Fibroblast of skin of right quadriceps (primary cell): Measurements from ENCODE around the gene UNC13C.

ENCODE experiments used
- DNase-seq: peaks from one replicate; pipeline ENCODE4 v3.0.0-alpha.2; 2013

The UNC13C gene

DNA sequence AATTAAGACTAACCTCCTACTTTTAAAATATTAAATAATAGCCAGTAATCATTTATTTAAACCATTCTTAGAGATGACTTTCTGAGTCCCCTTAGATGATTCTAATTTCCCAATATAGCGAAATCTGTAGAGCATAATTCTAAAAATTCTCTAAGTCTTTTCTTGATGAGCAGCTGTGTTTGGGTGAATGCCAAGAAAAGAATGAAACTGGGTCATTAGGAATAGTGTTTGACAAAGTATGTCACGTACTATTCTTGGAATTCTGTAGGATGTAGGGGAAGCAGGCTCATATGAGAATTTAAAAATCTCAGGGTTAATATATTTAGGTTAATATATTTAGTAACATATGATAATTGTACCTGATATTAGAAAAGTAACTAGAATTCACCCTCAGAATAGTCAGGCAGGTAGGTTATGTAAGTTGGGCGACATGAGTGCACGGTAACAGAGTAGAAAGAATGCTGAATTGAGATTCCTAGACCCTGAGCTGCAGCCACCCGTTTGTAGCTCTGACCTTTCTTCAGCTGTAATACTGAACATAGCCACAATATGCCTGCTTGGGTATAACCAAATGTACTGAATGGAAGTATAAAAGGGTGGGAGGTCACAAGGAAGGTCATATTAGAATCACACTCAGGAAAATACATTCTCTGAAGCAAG, 524.3 kb downstream of the UNC13C start:
- no peak for DNase-seq

DNA sequence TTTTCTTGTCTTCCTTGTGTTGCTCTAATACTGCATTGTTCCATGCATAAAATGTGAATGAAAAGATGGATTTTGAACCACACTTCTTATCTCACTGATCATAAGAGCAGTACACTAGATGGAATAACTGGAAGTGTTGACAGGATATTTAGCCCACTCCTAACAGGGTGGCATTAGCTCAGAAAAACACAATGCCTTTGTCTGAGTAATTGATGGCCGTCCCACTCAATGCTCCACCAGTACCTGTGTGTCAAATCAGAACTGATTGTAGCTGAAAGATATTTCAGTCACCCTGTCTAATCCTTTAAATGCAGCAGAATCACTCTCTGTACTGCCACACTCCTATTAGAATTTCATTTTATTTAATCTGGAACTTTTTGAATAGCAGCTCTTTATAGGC, 526.5 kb downstream of the UNC13C start:
- no peak for DNase-seq

DNA sequence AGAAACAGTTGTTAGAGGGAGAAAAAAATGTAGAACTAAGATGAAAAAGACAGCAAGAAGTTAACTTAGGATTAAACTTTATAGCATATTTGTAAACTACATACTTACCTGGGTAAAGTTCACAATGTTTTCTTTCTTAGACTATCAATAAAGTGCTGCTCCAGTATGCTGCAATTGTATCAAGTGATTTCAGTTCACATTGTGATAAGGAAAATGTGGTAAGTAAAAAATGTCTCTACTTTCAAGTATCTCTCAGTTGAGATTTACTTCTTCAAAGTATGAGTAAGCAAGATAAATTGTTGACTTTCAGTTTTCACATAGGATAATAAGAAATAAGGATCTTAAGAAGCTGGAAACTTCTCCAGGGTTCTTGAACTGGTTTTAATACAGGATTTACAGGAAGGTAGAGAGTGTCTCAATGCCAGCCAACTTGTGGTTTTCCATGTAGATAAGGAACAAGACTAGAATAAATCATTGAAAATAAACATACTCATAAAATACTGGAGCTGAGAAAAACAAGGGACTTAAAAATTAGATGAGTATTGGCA, 528.8 kb downstream of the UNC13C start:
- DNase-seq = no peak

DNA sequence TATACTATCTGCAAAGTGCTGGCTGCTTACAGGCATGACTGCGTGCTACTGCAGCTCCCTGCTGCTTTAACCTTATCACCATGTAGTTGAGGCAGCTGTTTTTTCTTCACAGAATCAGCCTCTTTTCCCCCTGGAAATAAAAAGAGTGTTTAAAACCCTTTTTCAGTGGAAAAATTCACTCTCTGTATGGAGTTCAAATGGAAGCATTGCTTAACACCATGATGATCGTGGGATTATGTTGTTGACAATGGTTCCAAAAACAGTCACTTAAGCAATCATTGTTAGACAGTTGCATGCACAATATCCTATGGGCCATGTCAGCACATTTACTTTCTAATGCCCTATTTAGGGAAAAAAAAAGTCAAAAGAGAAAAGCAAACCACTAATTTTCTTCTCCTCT, 536.4 kb downstream of the UNC13C start:
- no peak for DNase-seq

DNA sequence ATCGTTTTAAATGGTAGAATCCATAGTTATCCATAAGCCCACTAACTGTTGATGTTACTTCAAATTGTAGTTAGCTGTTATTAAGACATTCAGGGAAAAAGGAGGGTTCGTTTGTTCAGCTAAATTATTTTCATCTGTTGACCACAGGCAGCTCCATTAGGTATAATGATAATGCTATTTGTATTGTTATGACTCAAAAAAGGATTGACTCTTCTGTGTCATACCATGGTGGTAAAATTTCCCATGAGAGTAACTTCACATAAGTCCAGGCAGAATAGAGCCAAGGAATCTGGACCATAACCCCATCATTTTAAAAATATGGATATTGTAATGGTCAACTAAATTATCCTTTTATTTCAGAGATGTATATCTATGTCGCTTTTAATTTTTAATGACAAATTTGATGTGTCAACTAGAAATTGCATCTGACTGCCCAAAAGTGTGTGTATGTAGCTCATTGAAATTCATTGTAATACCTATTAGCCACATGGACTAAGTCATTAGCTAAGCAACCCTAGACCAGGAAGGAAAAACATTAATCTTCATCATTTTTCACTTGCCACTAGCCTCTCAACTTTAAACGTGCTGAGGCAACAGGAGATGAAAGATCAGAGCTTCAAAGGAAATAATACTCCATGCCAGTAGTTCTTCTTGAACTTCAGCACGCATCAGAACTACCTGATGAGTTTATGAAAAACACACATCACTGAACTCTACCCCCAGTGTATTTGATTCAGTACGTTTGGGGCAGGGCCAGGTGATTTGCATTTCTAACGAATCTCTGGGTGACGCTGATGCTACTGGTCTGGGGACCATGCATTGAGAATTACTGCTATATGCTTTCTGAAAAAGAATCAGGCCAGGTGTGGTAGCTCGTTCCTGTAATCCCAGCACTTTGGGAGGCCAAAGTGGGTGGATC, 537.7 kb downstream of the UNC13C start:
- no peak for DNase-seq

DNA sequence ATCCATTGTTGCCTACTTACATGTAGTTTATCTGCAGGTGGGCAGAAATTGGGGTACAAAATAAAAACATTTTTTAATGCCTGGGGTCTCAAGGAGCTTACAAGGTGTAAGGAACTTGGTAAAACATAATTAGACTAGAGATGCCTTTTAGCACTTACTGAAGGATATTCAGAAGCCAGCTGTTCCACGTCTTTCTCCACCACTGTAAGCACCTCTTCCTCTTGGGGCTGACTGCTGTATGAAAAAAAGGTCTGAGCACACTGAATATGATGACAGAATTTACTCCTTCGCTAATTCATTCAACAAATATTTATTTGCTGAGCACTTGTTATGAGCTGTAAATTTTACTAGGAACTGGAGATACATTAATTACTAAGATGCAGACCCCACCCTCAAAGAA, 539.1 kb downstream of the UNC13C start:
- no peak for DNase-seq

DNA sequence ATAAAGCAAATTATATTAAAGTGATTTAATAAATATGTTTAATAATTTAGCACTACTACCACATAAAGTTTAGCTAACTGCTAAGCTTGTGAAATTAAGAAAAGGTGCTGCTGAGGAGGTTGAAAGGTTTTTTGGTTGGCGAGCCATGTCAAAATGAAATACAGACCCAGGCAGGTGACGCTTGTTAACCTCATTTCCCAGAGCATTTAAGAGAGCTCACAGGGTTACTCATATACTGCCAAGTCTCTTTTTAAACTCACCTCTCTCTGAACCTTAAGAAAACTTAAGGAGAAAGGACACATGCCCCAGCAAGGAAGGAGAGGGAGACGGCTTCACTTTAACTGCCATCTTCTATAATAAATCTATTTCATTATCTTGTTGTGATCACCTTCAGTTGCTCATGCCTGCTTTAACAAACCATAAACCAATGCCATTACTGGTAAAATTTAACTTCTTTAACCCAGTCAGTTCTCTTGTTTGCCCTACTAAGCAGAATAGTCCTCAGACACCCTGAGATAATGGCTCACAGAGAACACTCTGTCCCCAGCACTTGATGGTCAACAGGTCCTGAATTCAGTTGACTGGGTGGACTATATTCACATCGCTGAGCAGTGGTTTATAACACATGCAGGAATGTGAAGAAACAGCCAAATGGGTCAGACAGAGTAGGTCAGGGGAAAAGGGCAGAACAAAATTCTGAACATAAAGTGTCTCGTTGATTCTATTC, 540.1 kb downstream of the UNC13C start:
- DNase-seq = no peak

DNA sequence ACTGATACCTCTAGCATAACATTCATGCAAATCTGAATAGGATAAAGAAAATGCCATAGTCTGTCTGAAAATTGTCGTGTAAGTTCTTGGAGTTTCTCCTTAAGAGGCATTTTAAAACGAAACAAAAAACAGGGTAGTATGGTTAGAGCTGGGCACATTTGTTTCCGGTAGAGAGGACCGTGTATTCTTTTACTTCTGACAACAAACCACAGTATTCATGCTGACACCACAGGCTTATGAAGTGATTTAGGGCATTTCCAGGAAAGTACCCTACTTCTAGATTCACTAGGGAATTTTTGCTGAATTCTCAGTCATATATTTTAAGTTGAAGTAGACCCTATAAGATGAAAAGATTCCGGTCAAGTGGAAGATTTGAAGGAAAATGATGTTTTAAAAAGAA, 541.3 kb downstream of the UNC13C start:
- no peak for DNase-seq

DNA sequence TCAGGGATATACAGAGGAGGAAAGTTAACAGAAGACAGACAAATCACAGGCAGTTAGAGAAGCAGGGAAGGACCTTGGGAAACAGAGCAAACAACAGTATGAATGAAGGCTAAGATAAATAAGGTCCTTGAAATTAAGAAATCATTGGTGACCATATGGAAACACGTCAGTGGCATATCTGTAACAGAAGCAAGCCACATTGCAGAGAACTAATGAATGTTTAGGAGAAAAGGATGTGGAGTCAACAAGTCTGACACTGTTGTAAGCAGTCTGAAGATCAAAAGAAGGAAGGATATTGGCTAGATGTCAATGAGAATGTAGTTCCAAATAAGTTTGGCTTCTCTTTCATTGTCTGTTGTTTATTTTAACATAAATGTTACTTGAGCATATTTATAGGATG, 542.4 kb downstream of the UNC13C start:
- no peak for DNase-seq

DNA sequence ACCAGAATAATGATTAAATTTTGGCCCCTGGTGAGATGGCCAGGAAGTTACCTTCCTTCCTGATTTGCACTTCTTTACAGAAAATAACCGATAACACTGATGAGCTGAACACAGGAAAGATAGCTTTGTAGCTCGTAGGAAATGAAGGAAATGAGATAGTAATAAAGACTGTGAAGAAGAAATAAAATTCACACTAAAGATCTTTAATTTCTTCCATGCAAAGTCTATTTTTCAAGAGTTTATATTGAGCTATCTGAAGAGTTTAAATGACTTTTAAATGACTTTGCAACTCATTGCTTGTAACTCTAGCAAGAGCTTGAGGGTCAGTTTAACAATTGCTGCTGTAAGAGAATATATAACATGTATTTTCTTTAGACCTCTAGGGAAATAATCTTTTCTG, 543.0 kb downstream of the UNC13C start:
- DNase-seq = no peak

DNA sequence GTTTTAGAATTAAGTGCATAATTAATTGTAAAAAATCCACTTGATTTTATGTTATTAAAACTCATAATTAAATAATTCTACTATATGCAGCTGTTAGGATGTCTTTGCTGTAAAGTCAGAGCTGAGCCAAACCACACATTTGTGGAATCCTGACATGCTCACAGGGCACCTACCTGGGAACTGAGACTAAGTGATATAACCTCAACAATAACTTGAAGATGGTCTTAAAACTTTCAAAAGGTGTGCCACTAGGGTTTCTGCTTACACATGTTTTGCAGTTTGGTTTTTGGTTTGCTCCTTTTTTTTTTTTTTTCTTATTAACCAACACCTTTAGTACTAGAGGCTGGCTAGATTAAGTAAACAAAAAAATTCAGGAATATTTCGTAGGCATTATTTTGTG, 549.8 kb downstream of the UNC13C start:
- no peak for DNase-seq

DNA sequence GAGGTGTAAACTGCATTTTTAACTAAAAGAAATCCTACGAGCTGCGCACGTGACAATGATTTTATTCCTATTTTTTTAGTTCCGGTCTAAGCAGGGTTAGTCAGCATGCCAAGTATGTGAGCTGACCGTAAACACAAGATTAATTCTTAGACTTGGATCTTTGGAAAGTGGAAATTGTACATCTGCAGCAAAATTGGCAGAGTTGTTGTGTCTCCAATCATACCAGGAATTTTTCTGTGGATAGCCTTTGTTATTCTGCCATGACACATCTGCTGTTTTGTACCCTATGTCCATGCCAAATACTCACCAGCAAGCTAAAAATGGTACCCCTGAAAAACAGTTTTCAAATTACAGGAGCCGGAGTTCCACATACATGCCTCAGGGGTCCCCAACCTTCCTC, 562.5 kb downstream of the UNC13C start:
- no peak for DNase-seq

DNA sequence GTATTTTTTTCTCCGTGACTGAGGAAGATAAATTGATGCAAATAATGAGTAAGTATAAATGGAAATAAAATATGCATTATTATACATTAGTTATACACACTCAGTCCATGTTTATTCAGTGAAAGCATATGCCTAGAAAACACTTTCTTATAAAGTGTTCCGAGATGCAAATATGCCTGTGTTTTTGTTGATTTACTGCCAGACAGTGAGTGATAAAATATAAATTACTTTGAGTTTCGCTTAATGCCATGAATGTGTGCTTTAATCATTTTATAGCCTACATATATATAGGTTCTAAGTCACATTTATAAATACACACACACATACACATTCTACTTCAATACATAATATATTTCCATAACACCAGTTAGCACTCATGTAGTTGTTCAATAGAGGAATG, 569.2 kb downstream of the UNC13C start:
- DNase-seq = no peak

DNA sequence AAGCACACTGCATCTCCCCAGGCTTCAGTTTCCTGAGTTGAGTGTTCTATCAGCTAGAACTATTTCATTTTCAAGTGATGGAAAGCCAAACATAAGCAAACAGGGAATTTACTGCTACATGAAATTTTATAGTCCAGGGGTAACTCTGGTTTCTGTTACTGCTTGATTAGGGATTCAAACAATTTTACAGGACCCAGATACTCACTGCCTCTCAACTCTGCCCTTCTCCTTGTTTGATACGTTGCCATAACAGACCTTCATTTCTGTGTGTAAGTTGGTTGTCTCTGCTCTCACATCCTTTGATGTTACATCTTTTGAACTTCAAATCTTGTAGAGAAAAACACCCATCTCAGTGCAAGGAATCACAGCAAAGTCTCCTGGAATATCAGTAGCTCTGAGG, 572.7 kb downstream of the UNC13C start:
- no peak for DNase-seq

DNA sequence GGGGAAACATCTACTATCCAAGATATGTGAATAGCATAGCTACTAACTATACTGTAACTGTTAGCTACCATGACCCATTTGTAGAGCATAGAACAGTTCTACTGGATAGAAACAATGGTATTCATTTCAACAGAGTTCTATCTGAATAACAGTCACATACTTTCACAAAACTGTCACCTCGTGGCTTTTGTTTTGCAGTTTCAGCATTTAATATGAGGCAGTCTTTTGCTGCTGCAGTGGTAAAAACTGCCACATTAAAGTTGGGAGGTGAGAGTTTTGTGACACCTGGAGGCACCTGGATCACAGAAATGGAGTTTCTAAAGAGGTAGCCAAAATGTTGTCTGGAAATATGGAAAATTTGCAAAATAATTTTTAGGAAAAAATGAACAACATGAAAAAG, 578.0 kb downstream of the UNC13C start:
- no peak for DNase-seq

DNA sequence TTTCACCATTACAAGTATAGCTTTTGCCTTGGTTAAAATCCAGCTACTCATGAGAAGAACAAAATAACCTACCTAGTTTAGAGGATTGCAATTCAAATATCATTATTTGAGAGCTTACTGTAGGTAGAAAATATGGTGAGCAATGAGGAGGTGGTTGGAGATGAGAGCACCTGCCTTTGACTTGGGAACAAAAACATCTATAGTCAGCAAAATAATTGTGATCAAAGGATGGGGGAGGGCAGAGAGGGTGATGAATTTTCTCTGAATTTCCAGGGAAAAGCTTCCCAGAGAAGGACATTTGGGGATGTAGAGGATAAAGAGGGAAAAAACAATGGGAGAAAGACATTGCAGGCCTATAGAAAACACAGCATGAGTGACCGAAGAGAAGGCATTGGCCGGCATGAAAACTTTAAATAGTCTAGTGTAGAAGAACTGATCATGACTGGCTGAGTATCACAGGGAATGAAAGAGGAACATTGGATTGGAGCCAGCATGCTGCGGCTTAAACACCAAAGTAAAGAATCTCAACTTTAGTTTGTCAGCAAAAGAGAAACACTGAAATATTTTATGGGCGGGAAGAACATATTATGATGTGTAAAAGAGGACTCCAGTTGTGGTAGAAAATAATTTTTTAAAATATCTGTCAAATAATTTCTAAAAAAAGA, 581.3 kb downstream of the UNC13C start:
- DNase-seq = no peak

DNA sequence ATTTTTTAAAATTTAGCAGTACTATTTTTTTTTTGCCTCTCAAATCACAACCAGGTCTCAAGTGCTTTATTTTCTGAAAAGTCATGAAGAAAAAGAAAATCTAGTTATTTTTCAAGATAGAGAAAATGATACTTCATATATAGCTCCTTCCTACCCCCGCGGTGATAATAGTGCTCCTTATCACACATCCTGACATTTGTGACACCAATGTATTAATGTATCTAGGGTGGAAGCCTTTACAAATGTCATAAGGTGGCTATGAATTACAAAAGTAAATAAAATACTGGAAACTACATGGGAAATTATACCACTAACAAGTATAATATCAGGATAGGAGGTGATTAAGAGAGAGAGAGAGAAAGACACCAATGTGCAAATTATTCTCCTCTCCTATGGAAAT, 582.2 kb downstream of the UNC13C start:
- no peak for DNase-seq

DNA sequence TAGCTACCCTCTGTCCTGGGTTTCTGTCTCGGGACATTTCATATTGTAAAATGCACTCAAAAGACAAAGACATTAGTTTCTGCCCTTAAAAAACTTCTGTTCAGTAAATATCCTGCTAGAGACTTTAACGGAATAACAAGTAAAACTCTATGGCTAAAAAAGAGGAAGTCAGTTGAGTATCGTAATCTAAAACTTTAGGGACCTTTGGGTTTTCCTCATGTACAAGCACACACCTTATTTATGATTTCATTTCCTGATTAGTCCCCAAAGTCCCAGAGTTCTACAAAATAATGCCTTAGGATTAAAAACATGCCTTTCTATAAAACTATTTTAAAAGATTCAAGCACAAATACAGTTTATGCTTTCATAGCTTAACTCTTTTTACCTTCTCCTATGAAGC, 585.9 kb downstream of the UNC13C start:
- DNase-seq = no peak

DNA sequence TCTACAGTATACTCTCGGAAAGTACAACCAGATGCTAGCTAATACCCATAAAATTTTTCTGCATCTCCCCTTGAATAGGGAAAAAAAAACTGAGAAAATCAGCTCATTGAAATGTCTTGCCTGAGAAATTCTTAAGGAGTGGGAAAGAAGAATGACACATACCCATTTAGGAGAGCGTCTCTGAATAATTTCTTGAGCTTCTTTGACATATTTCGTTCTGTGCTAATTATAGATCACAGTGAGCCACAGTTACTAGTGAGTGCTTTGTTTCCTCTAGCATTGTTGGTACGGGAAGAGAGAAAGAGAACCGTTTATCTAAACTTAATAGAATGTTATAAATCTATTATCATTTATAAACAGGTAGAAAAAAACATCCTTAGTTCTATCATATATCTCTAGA, 588.4 kb downstream of the UNC13C start:
- no peak for DNase-seq

DNA sequence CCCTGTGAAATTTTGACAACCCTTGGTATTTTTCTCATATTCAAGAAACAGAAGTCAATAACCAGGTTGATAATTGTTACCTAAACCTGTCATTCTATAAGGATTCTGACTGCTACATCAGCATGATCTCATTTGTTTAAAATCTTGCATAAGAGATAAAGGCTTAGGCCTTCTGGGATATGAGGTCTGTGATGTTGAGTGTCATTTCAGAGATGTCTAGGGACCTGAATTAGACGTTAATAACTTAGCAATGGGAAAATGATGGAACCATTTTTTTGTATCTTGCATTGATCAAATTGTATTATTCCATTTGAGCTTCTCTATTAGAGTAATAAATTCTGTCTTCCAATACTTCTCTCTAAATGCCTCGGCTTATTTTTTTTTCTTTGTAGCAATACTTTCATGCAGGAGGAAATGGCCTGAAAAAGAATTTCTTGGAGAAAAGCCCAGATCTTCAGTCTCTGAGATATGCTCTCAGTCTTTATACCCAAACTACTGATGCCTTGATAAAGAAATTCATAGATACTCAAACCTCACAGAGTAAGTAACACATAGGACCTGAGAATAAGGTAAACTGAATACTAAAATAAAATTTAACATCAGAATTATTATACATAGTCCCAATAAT, 589.3 kb downstream of the UNC13C start:
- DNase-seq = no peak

DNA sequence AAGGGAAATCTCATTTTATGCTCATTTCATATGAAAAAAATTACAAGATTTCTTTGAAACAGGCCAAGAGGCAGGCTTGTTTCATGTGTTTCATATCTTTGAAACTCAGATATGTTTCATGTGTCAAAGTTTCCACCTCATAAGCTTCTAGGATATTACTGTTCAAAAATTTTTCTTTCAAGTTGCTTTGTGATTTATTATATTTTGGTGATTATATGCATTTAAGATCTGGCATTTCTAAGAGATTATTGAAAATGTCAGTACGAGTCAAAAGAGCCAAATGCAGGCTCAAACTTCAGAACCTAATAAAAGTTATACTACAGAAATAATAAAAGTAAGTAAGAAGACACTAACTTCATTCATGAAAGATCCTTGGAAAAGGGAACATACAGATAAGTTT, 590.1 kb downstream of the UNC13C start:
- no peak for DNase-seq

DNA sequence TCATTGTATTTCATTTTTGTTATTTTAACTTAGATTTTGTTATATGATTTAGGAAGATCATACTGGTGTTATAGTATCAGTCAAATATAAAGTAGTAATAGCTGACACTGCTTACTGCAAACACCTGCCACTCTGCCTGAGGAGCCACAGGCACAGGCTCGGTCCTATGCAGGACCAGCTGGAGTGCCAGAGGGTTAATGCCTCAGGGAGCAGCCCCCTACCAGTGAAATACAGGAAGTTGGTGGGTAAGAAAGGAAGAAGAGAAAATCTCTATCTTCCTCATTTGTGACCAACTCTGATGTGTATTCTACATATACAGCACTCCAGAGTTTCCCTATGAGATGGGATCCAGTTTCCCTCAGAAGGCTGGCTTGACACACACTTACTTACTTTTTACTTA, 593.3 kb downstream of the UNC13C start:
- DNase-seq = no peak

DNA sequence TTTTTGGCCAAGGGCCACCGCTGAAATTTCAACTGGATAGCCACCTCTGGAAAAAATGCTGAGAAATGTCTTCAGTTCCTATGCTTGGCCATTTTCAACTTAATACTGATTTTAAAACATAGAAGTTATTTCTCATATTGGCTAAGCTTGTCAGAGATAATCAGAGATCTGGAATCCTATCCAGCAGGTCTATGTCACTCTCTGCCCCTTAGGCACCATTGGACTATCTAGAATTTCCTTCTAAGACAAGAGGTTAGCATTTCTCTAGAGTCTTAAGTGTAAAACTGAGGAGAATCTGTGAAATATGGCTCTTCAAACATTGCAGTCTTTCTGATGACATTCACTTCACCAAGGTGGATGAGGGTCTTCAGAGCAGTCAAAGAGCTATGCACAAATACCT, 597.3 kb downstream of the UNC13C start:
- DNase-seq = no peak
